Activated T-helper 1 cell treated with Interleukin-2 at 50 U/mL for 16 hours (primary cell): ENCODE results near the gene TAF10.
A peak's percentile ranks its signal among the peaks of the same experiment; 100 is the strongest.

Experiments used
- DNase-seq: peaks from one replicate; pipeline ENCODE4 v3.0.0-alpha.2; 2020; ENCODE audit warnings: low read depth

Gene TAF10

DNA sequence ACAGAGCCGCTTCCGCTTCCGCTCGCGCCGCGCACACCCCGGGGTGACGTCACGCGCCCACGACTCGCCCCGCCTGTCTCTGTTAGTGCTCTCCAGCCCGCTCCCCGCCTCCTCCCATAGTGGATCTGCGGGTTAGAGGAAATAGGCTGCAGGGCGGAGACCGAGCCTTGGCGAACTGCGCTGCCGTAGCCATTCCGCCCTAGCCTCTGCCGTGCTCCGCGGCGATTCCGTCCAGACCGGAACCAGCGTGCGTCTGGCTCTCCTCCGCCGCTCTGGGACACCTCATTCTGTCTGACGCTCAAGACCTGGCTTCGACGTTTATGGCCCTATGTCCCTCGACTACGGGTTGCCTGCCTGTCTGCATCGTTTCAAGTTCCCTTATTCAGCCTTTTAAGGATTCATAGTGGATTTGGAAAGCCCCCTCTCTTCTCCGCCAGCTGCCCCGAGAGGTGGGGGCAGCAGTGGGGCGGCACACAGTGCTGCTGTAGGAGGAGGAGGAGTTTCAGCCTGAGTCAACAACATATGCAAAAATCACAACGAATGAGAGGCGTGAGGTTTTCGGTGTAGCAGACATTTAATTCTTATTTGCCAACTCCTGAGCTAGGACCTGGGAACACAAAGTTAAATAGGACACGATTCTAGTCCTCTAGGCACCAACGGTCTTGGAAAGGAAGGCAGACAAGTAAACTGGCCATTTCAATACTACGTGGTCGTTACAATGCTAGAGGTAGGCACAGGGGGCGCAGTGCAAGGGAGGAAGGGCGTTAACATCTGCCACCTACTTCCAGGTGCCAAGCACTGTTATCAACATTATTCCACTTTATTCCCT lies at the start of gene TAF10:
TAF10 (minus strand) TSS at position 4 of the 829 bp plus-strand sequence. CDS start 27 bp downstream, outside the sequence.
- DNase-seq: peak; percentile 94

DNA sequence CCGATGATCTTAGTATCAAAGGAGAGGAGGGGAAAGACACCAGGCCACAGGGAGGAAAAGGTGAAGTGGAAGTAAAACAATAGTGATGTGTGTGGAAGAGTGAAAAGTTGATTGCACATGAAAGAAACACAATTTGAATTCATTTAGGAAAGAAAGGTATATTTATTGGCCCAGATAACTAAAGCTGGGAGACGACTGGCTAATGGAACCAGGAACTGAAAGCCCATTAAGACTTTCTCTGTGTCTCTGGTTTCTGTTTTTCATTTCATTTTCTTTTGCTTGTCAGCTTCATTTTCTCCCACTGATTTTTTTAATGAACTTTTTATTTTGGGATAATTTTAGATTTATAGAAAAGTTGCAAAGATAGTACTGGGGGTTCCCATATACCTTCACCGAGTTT lies 48.7 kb upstream of the TAF10 start:
- DNase-seq: no peak

DNA sequence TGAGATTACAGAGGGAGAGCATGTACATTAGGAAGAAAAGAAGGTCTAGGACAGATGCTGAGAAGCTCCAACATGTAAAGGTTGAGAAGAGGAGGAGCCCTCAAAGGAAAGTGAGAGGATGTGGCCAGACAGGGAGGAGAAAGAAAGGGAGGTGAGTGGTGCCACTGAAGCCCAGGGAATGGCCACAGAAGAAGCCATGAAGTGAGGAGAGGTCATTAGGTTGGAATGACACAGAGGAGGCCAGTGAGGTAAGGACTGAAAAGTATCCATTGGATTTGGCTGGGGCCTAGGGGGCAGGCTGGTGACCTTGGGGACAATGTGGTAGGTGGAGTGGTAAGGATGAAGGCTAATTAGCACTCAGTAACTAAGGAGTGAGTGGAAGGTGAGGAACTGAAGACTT lies 46.6 kb upstream of the TAF10 start:
- no peak for DNase-seq

DNA sequence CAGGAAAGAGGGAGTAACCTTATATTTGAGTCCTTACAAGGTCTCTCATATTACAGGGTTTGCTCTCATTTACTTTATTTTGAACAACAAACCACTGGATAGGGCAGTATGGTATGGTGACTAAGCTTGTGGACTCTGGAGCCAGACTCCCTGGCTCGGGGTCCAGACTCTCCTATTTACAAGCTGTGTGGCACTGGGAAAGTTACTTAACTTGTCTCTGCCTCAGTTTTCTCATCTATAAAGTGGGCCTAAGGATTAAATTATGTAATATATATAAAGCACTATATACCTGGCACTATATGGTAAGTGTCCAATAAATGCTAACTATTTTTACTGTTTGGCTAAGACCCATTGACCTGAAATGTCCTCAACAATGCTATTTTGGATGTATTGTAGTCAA lies 45.3 kb upstream of the TAF10 start:
- no peak for DNase-seq

DNA sequence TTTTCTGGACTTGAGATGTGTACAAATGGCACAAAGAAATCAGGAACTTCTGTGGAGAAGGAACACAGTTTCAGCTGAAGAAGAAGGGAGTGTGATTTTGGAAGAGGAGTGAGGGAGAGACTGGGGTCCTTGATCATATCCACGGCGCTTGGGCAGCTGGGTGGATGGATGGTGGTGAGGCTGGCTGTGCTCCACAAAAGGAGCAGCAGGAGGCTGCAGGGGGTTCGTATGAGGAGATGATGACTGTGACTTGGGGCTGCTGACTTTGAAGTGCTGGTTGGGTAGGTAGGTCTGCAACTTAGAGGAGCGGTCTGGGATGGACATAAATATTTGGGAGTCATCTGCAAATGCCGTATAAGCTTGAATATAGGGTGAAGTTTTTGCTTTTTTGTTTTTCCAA lies 44.9 kb upstream of the TAF10 start:
- no peak for DNase-seq

DNA sequence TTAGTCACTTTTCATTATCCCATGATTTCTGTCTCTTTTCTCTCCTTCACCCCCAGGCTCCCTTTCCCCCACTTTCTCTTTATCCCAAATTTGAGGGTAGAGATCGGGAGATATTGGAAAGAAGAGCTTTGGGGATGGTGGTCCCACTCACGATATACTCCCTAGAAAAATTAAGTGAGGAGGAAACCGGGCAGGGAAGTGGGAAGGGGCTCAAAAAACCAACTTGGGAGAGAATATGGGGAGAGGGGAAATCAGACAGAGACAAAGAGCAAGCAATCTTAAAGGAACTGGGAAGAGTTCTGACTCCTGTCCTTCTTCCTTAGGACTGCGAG lies 44.5 kb upstream of the TAF10 start:
- no peak for DNase-seq

DNA sequence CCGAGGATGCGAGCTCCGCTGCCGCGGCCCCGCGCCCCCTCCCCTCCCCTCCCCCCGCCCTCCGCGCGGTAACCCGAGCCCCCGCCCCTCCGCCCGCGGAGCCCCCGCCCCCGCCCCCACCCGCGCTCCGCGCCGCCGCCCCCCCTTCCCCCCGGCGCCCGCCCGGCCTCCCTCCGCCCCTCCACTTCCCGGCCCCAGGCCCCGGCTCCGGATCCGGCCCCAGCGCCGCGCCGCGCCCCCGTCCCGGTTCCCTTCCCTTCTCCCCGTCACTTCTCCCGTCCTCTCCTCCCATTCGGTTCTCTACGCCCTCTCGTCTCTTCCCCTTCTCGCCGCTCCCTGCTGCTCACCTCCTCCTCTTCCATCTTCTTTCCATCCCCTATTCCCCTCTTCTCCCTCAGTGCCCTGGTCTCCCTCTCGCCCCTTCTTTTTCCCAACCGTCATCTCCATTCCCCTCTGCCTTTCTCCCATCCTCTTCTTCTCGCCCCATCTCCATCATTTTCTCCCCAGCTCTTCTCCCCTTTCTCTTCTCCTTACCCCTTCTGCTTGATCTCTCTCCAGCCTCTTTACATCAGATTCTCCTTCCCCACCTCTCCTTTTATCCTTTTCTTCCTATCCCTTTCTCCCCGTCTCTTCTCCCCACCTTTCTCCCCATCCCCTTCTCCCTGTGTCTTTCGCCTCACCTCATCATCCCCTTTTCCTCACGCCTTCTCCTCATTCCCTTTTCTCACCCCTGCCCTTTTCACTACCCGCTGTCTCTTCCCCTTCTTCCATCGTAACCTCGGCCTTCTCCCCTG lies 44.0 kb upstream of the TAF10 start, which contains the start of gene DCHS1:
DCHS1 (minus strand) TSS at position 20 of the 794 bp plus-strand sequence. CDS start 14,196 bp downstream, outside the sequence.
- no peak for DNase-seq

DNA sequence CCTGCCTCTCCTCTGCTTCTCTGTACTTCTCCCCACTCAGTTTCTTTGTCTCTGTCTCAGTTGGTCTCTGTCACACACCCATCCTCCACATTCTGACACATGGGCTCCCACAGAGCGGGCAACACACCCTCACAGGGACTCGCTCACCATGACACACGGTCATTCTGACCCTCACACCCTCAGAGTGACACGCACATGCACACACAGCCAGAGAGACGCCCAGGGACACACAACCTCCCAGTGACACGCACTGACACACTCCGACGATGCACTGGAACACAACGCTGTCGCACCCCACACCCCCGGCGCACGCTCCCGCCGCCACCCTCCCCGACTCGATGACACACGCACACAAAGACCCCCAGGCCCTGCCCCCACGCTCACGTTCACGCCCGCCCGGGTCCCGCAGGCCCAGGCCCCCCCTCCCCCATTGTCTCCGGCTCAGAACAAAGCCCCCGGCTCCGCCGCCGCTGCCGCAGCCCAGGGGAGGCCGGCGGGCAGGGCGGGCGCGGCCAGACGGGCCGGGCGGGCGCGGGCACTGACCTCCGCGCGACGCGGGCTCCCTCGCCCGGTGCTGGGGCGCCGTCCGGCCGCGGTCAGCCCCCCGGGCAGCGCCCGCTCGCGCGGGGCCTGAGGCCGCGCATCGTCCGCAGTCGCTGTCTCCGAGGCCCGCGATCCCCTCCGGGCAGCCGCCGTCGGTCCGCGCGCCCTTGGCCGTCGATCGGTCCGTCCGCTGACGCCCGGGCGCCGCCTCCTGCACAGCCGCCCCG lies 43.2 kb upstream of the TAF10 start:
- DNase-seq: no peak

DNA sequence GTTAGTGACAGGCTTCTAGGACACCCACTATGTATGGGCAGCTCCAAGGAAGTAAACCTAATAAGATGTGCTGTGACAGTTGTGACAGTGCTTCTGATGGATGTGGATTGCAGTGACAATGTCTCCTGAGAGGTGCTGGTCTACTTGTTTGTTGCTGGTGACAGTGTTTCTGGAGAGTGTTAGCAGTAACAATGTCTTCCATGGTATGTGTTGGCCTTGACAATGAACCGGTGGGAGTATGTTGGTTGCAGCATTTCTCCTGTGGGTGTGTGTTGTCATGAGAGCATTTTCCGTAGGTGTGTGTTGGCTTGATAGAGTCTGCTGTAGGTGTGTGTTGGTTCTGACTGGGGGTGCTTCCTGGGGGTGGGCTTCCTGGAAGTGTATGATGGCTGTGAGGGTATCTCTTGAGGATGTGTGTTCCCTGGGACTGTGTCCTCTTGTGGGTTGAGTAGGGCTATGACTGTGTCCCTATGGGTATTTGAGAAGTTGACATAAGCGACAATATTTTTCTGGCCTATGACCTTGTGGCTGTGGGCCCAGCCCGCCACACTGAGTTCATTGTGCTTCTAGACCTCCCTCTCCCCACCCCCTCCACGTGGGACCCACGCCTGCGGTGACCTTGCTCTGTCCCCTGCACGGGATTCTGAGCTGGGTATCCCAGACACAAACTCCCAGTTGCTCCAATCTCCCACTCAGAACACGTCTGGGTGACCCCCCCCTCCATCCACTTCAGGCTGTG lies 42.4 kb upstream of the TAF10 start:
- no peak for DNase-seq

DNA sequence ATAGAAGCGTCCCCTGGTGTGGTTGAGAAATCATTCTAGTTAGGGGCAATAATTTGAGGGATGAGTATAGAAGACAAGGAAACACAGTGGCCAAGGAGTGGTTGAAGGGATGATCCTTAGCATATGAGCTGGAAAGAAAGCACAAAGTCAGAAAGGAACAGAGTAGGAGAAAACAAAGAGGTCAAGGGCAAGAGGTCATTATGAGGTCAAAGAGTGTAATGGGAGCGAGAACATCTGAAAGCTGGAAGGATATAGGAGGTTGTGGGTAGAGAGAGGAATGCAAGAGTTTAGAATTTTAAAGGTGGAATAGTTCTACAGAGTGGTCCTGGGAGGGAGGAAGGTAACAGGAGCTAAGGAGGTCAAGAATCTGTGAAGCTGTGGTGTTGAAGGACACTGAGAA lies 41.6 kb upstream of the TAF10 start:
- no peak for DNase-seq

DNA sequence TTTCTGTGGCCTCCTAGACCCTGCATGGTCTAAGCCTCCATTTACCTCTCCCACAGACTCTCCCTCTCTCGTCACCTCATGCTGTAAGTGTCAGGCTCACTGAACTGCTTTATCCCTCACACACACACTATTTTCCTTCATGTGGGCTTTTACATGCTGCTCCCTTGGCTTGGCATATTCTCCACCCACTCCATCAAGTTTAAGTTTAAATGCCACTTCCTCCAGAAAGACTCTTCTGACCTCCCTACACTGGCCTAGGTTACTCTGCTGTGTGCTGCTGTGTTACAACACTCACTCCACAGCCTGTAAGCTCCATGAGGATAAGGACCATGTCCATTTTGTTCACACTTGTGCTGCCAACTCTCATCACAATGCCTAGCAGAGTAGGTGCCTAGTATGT lies 41.1 kb upstream of the TAF10 start:
- no peak for DNase-seq

DNA sequence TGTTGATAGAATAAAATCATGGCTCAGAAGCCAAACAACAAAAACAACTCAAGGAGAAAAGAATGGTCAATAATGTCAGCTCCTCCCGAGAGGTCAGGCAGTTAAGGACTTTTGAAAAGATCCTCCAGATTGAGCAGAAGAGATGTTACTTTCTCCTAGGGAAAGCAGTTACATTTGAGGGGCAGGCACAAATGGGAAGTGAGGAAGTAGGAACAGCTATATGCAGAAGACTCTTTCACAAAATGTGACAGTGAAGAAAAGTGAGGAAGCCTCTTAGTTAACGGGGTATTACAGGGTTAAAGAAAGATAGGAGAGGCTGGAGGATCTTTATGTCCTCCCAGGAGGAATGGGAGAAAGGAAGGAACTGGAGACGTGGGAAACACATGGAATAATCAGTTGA lies 40.2 kb upstream of the TAF10 start:
- DNase-seq: no peak

DNA sequence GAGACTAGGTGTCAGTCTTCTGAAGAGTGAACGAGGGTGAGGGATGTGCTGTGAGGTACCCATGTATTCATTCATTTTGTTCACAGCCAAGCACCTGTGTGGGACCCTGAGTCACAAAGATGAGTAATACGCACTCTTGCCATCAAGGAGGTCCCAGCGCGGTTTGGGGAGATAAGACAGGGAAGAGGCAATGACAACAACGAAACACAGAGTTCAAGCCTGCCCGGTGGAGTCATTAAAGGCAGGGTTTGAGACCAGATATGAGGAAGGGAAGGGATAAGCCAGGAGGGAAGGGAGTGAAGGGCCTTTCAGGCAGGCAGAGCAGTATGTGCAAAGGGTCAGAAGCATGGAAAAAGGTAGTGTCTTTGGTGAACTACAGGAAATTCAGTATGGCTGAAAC lies 39.0 kb upstream of the TAF10 start:
- no peak for DNase-seq

DNA sequence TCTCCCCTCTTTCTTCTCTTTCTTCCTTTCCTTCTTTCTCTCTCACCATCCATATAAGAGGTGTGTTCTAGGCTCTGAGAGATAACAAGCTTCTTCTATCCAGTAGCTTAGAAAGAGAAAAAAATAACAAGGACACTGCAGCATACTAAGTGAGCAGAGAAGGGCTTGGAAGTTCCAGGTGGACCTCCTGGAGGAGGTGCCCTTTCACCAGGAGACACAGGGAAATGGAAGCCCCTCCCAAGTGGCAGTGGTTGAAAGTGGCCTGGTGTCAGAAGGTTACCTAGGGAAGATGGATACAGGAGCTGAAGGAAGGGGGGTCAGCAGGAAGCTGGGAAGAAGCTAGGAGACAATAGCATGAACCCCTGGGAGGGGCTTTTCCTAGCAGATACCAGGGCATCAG lies 38.1 kb upstream of the TAF10 start:
- DNase-seq: no peak

DNA sequence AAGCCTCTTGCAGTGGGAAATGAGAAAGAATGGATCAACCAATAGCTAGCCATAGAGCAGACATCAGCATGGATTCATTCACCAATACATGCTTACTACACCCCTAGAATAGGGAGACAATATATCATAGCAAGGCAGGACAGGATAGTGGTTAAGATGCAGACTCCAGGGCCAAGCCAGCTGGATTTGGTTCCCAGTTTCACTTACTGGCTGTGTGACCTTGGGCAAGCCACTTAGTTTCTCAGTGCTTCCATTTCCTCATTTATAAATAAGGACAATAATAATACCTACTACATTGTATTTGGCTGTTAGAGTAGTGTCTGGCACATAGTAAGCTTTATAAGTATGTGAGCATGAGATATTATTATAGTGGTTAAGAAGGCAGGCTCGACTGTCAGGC lies 36.5 kb upstream of the TAF10 start:
- no peak for DNase-seq

DNA sequence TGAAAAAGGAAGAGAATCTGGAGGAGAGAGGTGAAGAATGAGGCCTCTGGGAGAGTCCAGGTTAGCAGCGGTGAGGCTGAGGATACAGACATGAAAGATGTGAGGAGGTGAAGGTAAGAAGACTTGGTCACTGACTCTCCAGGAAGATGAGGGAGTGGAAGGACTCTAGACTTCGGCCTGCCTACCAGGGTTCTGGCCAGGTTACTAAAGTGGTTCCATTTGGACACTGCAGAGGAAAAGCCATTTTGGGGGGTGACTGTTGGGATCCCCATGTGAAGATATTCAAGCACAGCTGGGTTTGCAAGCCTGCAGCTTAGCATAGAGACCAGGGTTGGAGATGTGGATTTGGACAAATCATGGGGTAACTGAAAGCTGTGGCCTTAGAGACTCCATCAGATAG lies 35.8 kb upstream of the TAF10 start:
- no peak for DNase-seq

DNA sequence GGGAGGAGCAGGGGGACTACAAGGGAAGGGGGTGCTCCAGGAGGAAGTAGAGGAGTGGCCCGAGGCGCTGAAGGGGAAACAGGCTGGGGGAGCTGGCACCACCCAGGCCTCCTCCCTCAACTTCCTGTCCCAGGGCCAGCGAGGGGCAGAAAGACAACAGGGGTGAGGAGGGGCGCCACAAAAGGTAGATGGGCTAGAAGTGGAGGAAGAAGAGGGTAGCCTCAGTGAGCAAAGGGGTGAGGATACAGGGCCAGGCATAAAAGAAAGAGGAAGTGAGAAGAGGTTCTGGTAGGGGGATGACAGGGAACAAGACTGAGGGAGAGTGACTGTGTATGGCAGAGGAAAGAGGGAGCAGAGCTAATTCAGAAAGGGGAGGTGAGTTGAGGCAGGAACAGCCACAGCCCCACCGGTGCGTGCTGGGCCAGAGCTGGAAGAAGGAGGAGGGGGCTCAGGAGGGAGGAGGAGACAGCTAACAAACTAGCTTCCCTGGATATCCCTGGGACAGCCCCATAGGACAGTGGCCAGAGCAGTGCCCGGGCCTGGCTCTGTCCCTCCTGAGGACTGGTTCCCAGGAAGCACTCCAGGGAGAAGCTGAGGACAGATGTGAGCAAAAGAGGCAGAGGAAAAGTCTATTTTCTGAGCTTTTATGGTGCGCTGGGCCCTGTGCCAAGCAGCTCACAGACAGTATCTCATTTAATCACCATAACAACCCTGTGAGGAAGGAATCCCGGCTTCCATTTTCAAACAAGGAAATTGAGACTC lies 35.1 kb upstream of the TAF10 start:
- DNase-seq: peak; percentile 21

DNA sequence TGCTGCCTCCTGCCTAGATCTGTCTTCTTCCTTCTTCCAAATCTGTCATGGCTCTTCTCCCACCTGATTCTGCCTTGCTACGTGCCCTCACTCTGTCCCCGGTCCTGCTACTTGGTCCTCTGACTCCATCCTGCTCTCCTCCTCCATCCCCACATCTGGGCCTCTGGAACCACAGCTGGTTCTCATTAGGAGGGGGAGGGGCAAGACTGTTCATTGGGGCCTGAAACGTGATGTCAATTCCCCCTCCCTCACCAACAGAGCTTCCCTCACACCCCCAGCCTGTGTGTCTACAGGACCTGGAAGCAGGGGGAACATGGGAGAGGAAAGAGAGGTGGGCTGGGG lies 34.5 kb upstream of the TAF10 start:
- DNase-seq: no peak

DNA sequence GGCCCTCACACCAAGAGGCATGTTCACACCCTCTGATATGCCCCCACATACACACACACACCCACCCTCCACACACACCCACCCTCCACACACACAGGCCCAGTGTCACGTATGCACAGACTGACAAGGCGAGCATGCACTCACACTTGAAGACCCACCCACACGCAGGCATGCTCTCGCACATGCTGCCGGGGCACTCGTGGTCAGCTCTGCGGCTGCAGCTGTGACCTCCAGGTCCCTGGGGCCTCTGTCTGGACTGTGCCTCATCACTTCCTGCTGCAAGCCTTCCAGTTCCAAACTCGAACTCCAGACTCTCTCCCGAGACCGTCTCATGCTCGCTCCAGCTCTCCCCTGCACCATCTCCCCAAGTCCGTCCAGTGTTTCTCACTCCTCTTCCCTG lies 34.1 kb upstream of the TAF10 start:
- DNase-seq: no peak

DNA sequence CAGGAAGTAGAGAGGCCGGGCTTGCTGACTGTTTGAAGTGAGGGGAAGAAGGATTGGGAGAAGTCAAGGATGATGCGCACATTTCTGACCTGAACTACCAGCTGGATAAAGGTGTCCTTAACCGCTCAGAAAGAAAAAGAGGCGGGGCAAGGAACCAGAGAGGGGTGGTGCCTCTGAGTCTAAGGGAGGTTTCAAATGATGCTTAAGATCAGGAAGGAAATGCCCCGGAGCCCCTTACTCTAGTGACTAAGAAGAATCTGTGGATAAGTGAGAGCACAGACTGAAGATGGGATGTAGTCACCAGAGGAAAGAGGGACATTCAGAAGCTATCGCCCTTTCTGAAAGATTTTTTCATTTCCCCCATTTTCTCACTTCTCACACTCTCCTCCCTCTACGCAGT lies 30.9 kb upstream of the TAF10 start:
- DNase-seq: no peak

DNA sequence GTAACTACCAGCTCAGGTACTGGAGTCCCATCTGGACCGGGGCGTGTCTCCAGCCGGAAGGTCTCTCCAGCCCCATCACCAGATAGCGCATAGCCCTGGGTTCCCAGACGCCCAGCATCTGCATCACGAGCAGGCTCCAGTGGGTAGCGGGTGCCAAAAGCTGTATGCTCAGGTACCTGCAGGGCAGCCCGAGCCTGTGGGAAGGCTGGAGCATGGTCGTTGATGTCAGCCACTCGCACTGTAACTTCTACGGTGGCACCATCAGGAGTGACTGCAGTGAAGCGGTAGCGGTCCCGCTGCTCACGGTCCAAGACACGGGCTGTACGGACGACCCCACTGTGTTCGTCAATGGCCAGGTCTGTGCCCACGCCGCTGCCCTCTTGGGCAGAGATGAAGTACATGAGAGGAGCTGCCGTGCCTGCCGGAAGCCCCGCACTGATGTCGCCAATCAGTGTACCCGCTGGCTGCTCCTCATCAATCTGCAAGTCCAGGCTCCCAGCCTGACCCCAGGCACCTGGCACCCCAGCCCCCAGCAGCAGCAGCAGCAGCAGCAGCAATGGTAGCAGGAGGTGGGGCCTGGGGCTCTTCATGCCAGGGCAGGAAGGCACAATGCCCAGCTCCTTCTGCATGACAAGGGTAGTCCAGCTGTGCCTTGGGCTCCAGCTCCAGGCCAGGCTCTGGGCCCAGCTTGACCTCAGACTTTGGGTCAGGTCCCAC lies 29.1 kb upstream of the TAF10 start:
- no peak for DNase-seq
